GM12864 (cell line): ENCODE data around the gene MACROD2.

Experiments used
- DNase-seq: peaks from one replicate; pipeline ENCODE4 v3.0.0-alpha.2; 2011; ENCODE audit warnings: low read depth
- H3K4me3 ChIP-seq: 2 replicates; pipeline ENCODE4 v1.5.1; 2011; ENCODE audit warnings: mild to moderate bottlenecking, low read depth, low read length, control low read depth
- TF ChIP-seq, protein P1 (sequence below): IDR thresholded peaks from 2 replicates; pipeline ENCODE4 v1.5.1; 2011; ENCODE audit warnings: low read depth, mild to moderate bottlenecking, moderate library complexity, low read length, control low read depth, inconsistent platforms; ENCODE audit errors: missing control alignments

MACROD2 gene

DNA sequence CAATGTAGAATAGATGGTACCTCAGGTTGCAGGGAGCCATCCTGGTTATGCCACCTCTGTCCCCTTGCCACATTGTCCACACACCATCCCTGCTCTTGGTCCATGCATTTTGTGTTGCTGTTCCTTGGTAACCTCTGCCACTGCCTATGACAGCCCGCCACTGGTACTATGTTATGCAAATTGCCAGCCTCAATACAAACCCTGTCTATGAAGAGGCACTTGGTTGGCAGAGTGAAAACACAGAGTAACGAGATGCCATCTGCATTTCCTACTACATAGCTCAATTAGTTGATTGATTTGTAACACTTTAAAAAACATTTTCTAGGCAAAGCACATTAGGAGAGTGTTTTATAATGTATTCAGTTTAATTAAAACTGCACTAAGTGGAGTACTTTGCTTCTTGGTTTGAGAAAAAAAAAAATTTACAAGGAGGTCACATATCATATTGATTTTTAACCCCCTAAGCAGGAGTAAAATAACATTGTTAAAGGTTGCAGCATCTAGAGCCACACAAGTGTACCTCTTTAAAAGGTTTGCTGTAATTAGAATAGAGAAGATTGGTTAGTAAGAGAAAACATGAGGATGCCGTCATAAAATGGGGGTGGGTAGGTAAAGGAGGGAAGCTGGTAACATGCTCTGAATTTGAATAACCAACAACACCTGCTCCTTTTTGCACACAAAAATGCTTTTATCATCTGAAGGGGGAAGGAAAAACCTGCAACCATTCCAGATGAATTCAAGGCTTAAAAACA is 1760.9 kb downstream of the MACROD2 start:
- DNase-seq: no peak
- TF ChIP-seq, protein P1, sequence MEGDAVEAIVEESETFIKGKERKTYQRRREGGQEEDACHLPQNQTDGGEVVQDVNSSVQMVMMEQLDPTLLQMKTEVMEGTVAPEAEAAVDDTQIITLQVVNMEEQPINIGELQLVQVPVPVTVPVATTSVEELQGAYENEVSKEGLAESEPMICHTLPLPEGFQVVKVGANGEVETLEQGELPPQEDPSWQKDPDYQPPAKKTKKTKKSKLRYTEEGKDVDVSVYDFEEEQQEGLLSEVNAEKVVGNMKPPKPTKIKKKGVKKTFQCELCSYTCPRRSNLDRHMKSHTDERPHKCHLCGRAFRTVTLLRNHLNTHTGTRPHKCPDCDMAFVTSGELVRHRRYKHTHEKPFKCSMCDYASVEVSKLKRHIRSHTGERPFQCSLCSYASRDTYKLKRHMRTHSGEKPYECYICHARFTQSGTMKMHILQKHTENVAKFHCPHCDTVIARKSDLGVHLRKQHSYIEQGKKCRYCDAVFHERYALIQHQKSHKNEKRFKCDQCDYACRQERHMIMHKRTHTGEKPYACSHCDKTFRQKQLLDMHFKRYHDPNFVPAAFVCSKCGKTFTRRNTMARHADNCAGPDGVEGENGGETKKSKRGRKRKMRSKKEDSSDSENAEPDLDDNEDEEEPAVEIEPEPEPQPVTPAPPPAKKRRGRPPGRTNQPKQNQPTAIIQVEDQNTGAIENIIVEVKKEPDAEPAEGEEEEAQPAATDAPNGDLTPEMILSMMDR: no peak
- H3K4me3 ChIP-seq: no peak overlapping the region

DNA sequence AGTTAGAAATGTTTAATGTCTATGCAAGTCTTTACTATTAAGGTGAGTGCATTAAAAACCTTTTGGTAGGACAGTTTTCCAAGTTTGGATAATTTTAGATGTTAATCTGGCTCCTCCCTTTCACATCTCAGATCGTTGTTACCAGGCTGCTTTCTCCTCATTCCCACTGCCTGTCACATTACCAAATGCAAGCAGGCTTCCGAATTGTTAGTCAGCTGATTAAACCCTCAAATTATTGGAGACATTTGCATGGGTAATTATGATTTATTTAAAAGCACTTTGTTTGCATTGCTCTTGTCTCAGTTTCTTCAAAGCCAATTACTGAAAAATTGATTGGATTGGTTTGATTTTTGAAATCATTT is 1761.4 kb downstream of the MACROD2 start:
- TF ChIP-seq, protein P1: no peak
- H3K4me3 ChIP-seq: no peak overlapping the region
- DNase-seq: no peak

DNA sequence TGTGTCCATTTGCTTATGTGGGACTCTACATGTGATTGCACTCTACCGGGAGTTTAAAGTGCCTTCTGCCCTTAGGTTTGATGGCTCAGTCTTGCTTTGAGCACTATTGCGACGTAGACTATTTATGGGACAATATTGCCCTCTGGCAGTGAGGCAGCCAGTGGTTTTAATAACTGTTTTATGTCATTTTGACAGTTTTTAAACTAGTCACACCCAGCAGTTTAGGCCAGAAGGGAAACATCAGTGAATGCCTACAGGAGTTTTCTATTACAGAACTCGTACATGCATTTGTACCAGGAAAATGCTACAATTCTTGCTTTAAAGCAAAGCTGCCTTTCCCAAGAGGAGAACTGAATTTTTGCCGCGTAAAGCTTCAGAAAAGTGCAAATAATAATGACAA is 1764.3 kb downstream of the MACROD2 start:
- no peak for DNase-seq
- no peak overlapping the region for H3K4me3 ChIP-seq
- TF ChIP-seq, protein P1: no peak

DNA sequence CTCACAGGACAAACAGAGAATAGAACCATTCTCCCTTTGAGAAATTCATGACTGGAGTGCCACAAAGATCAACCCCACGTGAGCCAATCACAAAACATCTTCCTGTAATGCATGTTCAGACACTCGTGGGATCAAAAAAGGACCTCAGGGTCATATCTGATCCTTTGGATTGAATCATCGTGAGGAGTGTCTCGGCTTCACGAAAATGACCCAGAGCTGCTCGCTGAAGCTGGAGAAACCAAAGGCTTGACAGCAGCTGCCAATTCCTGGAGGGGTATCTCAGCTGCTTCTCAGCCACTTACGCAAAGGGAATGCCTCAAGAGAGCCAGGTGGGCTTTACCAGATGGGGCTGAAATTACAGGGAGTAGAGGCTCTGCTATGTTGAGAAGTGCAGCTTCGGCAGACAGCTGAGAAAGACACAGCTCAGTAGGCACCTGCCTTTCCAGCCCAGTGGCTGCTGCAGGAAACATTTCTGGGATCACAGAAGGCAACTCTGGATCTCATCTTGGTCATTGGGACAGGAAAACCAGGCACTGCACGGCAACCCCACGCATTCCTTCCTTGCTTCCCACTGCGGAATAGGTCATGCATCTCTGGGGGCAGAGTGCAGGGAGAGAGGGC is 1764.8 kb downstream of the MACROD2 start:
- no peak overlapping the region for H3K4me3 ChIP-seq
- TF ChIP-seq, protein P1: no peak
- no peak for DNase-seq

DNA sequence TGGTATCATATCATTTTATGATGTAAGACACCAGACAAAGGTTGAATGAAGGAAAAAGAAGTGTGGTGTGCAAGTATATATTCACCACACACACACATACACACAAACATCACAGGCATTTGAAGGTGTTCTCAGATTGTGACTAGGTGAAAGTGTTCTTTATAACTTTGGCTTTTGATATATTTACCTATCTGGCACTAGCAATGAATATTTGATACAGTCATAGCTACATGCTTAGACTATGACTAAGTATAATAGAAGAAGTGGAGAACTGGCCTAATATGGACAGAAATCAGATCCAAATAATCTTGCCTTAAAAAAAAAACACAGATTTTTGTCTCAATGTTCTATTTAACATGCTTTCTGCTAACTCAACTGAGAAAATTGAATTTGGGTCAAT is 1768.0 kb downstream of the MACROD2 start:
- TF ChIP-seq, protein P1: no peak
- DNase-seq: no peak

DNA sequence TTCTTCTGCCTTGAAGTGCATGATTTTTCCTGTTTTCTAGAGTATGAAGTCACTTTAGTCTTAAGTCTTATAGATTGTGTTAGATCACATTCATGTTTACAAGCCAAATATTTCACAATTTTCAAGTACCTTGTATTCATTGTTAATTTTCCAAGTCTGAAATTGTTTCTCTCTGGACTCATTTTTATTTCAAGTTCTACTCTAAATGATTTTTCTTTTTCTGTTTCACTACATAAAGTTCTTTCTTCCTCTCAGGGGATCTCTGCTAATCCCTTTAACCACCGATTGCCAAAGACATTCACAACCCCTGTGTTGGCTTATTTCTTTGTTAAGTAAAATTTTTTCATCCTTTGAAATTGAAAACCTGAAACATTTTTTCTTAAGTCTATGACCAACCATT is 1772.3 kb downstream of the MACROD2 start:
- DNase-seq: no peak
- TF ChIP-seq, protein P1: no peak
- H3K4me3 ChIP-seq: no peak overlapping the region

More for the DNA sequence above, 1768.0 kb downstream of the MACROD2 start:
- H3K4me3 ChIP-seq: no peak overlapping the region
